Measurements from ENCODE around the gene CDK8.

DNA sequence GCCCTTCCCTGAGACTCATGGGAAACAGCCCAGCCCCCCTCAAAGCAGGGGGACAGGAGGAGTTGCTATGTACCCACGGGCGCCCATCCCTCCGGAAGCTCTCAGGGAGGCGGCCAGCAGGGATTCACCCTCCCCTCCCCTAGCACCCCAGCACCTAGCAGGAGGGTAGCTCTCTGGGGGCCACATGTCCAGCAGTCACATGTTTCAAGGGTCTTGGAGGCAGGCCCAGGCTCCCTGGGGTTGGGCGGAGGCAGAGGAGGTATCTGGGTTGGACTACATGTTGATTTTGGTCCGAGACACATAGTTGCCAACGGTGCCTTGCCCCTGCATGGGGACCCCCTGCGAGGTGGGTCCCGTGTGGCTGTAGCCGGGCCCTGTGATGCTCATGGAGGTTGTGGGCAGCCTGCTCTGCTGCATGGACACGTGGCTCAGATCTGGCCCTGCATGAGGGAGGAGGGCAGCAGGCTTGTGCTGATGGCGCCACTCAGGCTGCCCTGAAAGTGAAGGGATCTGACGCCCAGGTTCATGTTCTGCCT lies 24.8 kb upstream of the CDK8 start:
- TF ChIP-seq, protein P1, sequence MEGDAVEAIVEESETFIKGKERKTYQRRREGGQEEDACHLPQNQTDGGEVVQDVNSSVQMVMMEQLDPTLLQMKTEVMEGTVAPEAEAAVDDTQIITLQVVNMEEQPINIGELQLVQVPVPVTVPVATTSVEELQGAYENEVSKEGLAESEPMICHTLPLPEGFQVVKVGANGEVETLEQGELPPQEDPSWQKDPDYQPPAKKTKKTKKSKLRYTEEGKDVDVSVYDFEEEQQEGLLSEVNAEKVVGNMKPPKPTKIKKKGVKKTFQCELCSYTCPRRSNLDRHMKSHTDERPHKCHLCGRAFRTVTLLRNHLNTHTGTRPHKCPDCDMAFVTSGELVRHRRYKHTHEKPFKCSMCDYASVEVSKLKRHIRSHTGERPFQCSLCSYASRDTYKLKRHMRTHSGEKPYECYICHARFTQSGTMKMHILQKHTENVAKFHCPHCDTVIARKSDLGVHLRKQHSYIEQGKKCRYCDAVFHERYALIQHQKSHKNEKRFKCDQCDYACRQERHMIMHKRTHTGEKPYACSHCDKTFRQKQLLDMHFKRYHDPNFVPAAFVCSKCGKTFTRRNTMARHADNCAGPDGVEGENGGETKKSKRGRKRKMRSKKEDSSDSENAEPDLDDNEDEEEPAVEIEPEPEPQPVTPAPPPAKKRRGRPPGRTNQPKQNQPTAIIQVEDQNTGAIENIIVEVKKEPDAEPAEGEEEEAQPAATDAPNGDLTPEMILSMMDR (IDR thresholded peaks at IDR 0.05; ENCODE audit: poor library complexity) = no peak
- no peak for TF ChIP-seq EZH2phosphoT487 (IDR thresholded peaks at IDR 0.05; ENCODE audit: low read depth, severe bottlenecking, unreplicated experiment)
